ENCODE results near the gene EIF2AK3. TPM values are rescaled to one million over a fixed set of nuclear protein-coding genes. Genes with fewer than 3 reads are reported as not detected.
A peak's percentile ranks its signal among the peaks of the same experiment; 100 is the strongest.

EIF2AK3 gene
- total RNA-seq: 10 to 100 TPM; 17.0 to 29.8 TPM

DNA sequence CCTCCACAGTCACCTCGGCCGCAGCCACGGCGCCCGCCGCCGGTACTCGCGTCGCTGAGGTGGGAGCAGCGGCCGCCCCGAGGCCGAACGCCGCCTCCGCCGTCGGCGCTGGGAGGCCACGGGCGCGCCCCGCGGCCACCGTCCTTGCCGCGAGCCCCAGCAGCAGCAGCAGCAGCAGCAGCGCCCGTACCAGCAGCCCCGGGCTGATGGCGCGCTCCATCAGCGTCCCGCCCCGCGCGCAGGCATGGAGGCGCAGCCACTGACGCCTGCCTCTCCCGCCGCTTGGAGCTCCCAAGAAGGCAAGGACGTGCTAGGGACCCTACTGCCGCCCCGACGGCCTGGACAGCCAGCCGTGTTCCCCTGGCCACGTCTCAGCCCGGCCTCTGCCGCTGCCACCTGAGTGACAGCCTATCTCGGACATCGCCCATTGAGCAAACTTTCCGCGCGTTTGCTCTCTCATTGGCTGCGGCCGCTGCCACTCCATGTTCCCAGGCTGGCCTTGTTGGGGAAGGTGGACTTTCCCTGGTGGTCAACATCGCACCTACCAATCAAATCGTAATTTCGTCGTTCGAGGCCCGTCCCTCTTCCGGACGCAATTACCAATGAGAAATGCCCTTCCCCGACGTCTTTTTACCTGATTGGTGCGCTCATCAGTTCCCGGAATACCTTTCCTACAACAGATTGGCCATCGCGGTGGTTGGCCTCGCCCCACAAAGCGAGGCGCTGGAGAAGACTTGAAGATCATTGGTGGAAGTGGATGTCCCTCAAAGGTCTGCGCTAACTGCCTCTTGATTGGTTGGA is at the start of gene EIF2AK3:
Gene EIF2AK3 (minus strand): TSS at position 410 of the 801 bp plus-strand sequence. CDS start 190 bp downstream, at position 220.
- Mint-ChIP-seq H3K4me1 (peaks cover 22% of the 10 kb centered on the region), H3K9me3 (ENCODE audit: low read depth) (no peaks in the 10 kb centered on the region), H3K4me3 (no peak within 1 kb of the TSS), H3K27me3 (no peaks in the 10 kb centered on the region), H3K27ac (peak within 1 kb of the TSS; percentile 94), H3K36me3 (peaks cover 7% of the 10 kb centered on the region)
- ATAC-seq: peak; percentile 89
- CTCF ChIA-PET: interaction anchor here (1.0 to 2.4 kb wide), 7 partner anchors 24 to 65 kb away, joined by 3 to 12 read pairs (median 3); partner anchors contain the start of gene RPIA
- DNase-seq: peak; percentile 98

DNA sequence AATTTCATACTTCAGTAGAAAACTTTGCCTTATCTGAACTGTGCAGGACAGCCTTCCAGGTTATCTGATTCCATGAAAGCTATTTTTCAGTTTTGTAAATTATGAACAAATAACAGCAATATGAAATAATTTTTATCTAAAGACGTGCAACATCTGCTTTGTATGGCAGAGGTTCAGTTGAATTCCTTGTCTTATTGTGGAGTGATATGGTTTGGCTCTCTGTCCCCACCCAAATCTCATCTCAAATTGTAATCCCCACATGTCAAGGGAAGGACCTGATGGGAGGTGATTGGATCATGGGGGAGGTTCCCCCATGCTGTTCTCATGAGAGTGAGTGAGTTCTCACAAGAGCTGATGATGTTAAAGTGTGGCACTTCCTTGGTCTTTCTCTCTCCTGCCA is 46.1 kb upstream of the EIF2AK3 start:
- H3K27me3 Mint-ChIP-seq: peaks cover 10% of the 10 kb centered on the region
- ATAC-seq (no peak), DNase-seq (no peak)
- H3K9me3 Mint-ChIP-seq (ENCODE audit: low read depth): no peaks in the 10 kb centered on the region
- H3K36me3 Mint-ChIP-seq: peaks cover 2% of the 10 kb centered on the region
- no peak overlapping the region for H3K4me3 Mint-ChIP-seq
- CTCF ChIA-PET: interaction anchor here (1.0 to 3.5 kb wide), 9 partner anchors 9 to 117 kb away, joined by 3 to 42 read pairs (median 6); partner anchors contain the start of gene RPIA
- H3K4me1 Mint-ChIP-seq: peaks cover 4% of the 10 kb centered on the region
- no peak overlapping the region for H3K27ac Mint-ChIP-seq

DNA sequence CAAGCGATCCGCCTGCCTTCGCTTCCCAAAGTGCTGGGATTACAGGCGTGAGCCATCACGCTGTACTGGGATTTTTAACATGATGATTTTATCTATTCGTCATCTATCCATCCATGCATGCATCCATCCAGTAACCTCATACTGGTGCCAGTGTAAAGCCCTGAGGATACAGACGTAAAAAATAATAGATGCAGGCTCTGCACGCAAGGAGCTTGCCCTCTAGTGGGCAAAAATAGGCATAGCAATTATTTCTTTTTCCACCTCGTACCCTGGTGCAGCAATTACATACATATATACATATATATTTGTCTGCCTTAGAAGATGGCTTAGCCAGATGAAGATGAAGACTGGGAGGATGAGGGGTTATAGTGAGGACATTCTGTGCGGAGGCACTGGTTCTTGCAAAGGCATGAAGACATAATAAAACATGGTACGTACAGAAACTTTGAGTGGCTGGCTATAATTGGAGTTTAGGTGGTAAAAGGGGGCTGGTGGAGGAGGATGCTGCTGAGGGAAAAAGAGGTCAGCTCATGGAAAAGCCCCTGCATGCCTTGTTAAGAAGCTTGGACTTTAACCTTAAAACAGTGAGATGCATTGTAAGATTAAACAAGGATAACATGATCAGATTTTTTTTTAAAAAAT is 44.6 kb upstream of the EIF2AK3 start:
- H3K4me1 Mint-ChIP-seq: peaks cover 4% of the 10 kb centered on the region
- peak; percentile 69 for ATAC-seq
- H3K4me3 Mint-ChIP-seq: no peak overlapping the region
- H3K9me3 Mint-ChIP-seq (ENCODE audit: low read depth): no peaks in the 10 kb centered on the region
- peaks cover 10% of the 10 kb centered on the region for H3K27me3 Mint-ChIP-seq
- CTCF ChIA-PET: interaction anchor here (0.6 to 3.5 kb wide), 35 partner anchors 9 to 481 kb away, joined by 3 to 42 read pairs (median 5); partner anchors contain the start of genes EIF2AK3 and RPIA
- no peak overlapping the region for H3K27ac Mint-ChIP-seq
- DNase-seq: no peak
- H3K36me3 Mint-ChIP-seq: no peaks in the 10 kb centered on the region

DNA sequence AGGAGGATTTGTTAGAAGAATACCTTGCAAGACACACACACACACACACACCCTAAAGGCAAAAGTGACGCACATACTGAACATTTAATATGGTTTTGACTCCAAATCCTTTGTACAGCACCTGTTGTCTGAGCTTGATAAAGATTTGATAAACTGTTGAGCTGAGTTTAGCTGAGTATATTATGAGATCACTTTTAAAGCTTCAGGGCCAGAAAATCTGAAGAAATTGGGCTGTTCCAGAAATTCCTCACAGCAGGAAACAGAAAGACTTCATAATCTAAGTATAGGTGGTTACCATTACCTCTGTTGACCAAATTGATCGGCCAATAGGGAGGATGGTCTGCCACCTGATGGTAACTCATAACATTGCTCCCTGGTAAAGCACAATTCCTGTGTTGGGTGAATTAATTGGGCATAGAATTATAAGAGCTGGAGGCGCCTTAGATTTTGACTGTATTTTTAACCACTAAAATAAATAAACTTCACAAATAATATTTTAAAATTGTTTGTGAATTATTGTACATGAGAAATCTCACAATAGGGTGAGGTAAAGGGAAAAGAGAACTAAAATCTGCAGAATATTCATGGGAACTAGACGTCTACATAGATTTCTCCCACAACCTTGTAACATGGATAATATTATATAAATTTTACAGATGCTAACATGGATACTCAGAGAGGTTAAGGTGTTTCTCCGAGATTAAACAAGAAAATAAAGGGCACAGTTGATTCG is 42.4 kb upstream of the EIF2AK3 start:
- H3K4me3 Mint-ChIP-seq: no peak overlapping the region
- no peaks in the 10 kb centered on the region for H3K9me3 Mint-ChIP-seq (ENCODE audit: low read depth)
- DNase-seq (peak; percentile 65), ATAC-seq (peak; percentile 63)
- peaks cover 6% of the 10 kb centered on the region for H3K4me1 Mint-ChIP-seq
- no peak overlapping the region for H3K27ac Mint-ChIP-seq
- no peaks in the 10 kb centered on the region for H3K36me3 Mint-ChIP-seq
- peaks cover 5% of the 10 kb centered on the region for H3K27me3 Mint-ChIP-seq
- CTCF ChIA-PET: interaction anchor here (0.6 to 4.7 kb wide), 22 partner anchors 10 to 609 kb away, joined by 3 to 66 read pairs (median 4); partner anchors contain the start of gene RPIA

DNA sequence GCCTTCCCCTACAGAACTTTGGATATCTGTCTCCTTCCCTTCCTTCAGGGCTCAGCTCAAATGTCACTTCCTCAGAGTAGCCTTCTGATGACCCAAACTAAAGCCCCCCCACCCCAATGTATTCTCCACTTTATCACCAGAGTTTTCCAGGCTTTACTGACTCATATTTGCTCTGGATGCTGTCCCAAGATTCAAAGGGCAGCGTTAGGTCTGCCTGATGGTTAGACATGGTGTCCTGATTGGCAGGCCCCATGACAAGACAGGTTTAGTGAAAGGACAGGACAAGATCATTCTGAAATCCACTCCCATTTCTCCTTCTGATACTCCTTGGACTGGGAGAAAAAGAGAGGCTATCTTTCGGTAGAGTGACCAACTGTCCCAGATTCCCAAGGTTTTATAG is 41.6 kb upstream of the EIF2AK3 start:
- H3K9me3 Mint-ChIP-seq (ENCODE audit: low read depth): no peaks in the 10 kb centered on the region
- CTCF ChIA-PET: interaction anchor here (0.9 to 4.7 kb wide), 17 partner anchors 9 to 608 kb away, joined by 3 to 66 read pairs (median 4); partner anchors contain the start of gene RPIA
- no peak for DNase-seq
- H3K4me3 Mint-ChIP-seq: no peak overlapping the region
- peaks cover 6% of the 10 kb centered on the region for H3K4me1 Mint-ChIP-seq
- peaks cover 7% of the 10 kb centered on the region for H3K27me3 Mint-ChIP-seq
- ATAC-seq: no peak
- H3K27ac Mint-ChIP-seq: no peak overlapping the region
- no peaks in the 10 kb centered on the region for H3K36me3 Mint-ChIP-seq

DNA sequence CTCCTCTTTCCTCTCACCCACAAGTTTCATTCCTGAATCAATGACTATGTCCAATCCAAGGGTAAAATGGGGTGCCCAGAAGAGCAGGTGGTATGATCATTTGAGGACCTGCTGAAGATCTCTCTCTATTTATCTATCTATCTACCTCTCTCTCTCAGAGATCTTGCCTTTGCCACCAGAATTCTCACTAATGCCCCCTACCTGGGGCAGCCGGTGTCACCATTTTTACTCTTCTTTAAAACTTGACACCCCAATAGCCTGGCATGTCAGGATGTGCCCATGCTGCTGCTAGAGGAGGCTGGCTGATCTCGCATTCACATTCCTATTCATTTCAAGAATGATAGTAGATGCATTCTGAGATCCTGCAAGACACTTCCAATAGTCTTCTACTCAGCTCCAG is 40.0 kb upstream of the EIF2AK3 start:
- Mint-ChIP-seq H3K9me3 (ENCODE audit: low read depth) (no peaks in the 10 kb centered on the region), H3K27ac (no peak overlapping the region), H3K4me1 (peaks cover 6% of the 10 kb centered on the region), H3K36me3 (no peaks in the 10 kb centered on the region), H3K27me3 (peaks cover 7% of the 10 kb centered on the region), H3K4me3 (no peak overlapping the region)
- DNase-seq: no peak
- no peak for ATAC-seq
- CTCF ChIA-PET: interaction anchor here (1.0 to 4.7 kb wide), 8 partner anchors 8 to 76 kb away, joined by 3 to 66 read pairs (median 3); partner anchors contain the start of genes EIF2AK3 and RPIA

DNA sequence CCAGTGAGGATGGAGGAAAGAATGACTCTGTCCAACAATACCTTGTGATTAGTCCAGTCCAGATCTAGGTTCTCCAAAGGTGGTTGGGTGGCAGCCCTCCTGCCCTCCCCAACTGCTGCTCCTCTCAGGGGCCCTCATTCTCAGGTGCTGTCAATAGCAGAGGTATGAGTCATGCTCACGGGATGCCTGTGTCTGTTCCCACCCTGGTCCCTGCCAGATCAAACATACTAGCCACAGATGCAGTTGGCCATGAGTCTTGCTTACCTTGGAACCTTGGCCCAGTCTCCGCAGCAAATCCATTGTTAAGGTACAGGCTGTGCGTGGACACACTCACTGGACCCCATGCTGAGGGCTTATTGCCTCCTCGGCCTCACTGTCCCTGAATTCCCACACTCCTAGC is 39.3 kb upstream of the EIF2AK3 start:
- H3K4me1 Mint-ChIP-seq: peaks cover 6% of the 10 kb centered on the region
- H3K27ac Mint-ChIP-seq: no peak overlapping the region
- H3K9me3 Mint-ChIP-seq (ENCODE audit: low read depth): no peaks in the 10 kb centered on the region
- DNase-seq (no peak), ATAC-seq (peak; percentile 33)
- CTCF ChIA-PET: interaction anchor here (1.8 to 4.7 kb wide), 4 partner anchors 18 to 75 kb away, joined by 3 to 66 read pairs (median 9); partner anchors contain the start of genes EIF2AK3 and RPIA
- H3K36me3 Mint-ChIP-seq: no peaks in the 10 kb centered on the region
- no peak overlapping the region for H3K4me3 Mint-ChIP-seq
- H3K27me3 Mint-ChIP-seq: peaks cover 7% of the 10 kb centered on the region

DNA sequence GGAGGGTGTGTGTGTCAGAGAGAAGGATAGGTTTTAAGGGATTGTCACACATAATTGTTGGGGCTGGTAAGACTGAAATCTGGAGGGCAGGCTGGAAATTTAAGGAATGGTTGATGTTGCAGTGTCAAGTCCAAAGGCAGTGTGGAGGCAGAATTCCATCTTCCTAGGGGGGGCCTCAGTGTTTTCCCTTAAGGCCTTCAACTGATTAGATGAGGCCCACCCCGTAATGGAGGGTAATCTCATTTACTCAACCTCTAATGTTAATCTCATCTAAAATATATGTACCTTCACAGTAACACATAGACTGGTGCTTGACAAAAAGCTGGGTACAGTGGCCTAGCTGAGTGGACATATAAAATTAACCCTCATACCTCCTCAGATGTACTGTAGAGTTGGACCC is 33.4 kb upstream of the EIF2AK3 start:
- Mint-ChIP-seq H3K27ac (no peak overlapping the region), H3K9me3 (ENCODE audit: low read depth) (no peaks in the 10 kb centered on the region), H3K4me1 (no peaks in the 10 kb centered on the region), H3K4me3 (no peak overlapping the region), H3K27me3 (peaks cover 7% of the 10 kb centered on the region), H3K36me3 (no peaks in the 10 kb centered on the region)
- DNase-seq (no peak), ATAC-seq (no peak)
- CTCF ChIA-PET: interaction anchor here (1.1 to 1.7 kb wide), 2 partner anchors 9 to 70 kb away, joined by 3 to 4 read pairs; no protein-coding TSS in a partner anchor

DNA sequence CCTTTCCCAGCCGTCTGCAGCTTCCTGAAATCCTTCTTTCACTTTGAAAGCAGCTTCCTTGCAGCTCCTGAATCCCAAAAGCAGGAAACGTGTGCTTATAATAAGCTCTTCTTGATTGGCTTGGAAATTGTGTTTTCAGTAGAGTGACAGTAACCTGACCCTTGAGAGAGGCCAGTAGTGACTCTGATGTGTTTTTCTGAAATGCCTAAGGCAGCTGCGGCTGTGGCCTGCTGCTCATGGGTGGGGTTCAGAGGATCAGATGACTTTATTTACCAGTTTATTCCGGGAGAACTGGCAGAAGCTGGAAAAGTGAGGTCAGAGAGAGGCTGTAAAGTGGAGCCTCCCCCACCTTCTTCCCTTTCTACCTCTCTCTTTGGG is 32.3 kb upstream of the EIF2AK3 start:
- Mint-ChIP-seq H3K4me1 (no peaks in the 10 kb centered on the region), H3K27ac (no peak overlapping the region), H3K4me3 (no peak overlapping the region), H3K9me3 (ENCODE audit: low read depth) (no peaks in the 10 kb centered on the region), H3K36me3 (no peaks in the 10 kb centered on the region), H3K27me3 (peaks cover 7% of the 10 kb centered on the region)
- CTCF ChIA-PET: interaction anchor here (0.6 to 1.9 kb wide), 5 partner anchors 8 to 69 kb away, joined by 3 to 8 read pairs (median 4); no protein-coding TSS in a partner anchor
- ATAC-seq (no peak), DNase-seq (peak; percentile 1)

DNA sequence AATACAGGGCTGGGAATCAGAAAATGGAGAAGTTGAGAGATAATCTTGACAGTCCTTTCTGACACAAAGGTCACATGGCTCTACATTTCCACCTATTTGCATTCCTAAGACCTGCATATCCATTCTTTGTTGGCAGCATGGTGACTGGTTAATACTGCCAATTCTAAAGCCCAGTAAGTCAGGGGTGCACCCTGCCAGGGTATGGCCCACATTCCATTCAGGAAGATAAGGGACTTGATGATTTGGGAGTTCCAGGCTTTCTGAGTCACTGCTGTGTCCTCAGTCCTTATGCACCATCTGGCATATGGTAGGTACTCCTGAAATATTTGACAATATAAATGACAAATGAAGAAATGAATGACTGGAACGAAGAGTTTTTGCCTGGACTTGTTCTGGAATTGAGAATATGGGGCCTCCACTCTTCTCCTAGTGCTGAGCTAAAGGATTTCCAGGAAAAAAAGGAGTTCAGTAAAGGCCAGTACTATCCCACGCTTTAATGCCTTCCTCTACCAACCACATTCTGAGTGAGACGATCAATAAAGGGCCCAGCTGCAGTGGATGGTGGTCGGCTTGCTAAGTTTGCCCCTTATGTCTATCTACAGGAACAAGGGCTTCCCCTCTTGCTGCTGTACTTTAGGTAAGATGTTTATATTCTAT is 31.7 kb upstream of the EIF2AK3 start:
- H3K36me3 Mint-ChIP-seq: no peaks in the 10 kb centered on the region
- H3K9me3 Mint-ChIP-seq (ENCODE audit: low read depth): no peaks in the 10 kb centered on the region
- ATAC-seq (no peak), DNase-seq (peak; percentile 25)
- no peak overlapping the region for H3K4me3 Mint-ChIP-seq
- H3K27me3 Mint-ChIP-seq: peaks cover 6% of the 10 kb centered on the region
- no peaks in the 10 kb centered on the region for H3K4me1 Mint-ChIP-seq
- CTCF ChIA-PET: interaction anchor here (0.6 to 1.9 kb wide), 5 partner anchors 9 to 72 kb away, joined by 3 to 8 read pairs (median 4); no protein-coding TSS in a partner anchor
- H3K27ac Mint-ChIP-seq: no peak overlapping the region

DNA sequence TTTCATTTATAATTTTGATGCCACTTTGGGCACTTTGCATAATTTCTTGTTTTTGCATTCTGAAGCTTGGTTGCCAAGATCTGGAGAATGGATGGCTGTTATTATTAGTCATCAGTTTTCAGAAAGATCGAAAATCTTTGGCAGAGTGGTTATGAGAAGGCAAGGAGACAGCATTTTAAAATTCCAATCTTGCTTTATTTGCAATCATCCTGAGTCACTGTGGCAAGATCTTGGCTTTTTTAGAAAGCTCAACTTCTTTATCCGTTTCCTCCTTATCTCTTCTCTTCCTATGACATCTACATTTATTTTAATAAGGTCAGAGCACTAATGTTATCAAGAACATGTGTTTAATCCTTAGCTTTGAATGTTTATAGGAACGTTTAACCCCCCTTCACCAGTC is 31.1 kb upstream of the EIF2AK3 start:
- DNase-seq (no peak), ATAC-seq (no peak)
- Mint-ChIP-seq H3K27ac (no peak overlapping the region), H3K9me3 (ENCODE audit: low read depth) (no peaks in the 10 kb centered on the region), H3K4me1 (no peaks in the 10 kb centered on the region), H3K4me3 (no peak overlapping the region), H3K36me3 (no peaks in the 10 kb centered on the region), H3K27me3 (peaks cover 2% of the 10 kb centered on the region)
- CTCF ChIA-PET: interaction anchor here (0.6 to 1.9 kb wide), 5 partner anchors 13 to 72 kb away, joined by 3 to 8 read pairs (median 5); no protein-coding TSS in a partner anchor

DNA sequence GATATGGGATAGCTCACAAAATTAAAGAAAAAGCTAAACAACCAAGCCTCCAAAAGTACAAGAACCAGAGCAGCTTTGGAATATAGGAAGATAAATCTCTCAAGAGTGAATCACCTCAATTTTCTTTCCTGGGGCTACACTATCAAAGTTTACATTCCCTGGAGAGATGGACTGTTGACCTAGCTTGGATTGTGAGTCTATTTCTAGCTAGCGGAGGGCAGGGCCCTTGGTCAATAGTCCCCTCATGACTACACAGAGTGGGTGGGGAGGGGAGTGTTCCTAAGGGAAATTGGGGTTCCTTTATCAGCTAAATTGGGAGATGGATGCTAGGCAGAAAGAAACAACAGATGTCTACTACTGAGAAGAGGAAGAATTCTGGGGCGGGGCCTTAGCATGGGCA is 29.9 kb upstream of the EIF2AK3 start:
- H3K4me1 Mint-ChIP-seq: no peaks in the 10 kb centered on the region
- H3K4me3 Mint-ChIP-seq: no peak overlapping the region
- H3K36me3 Mint-ChIP-seq: no peaks in the 10 kb centered on the region

More for the DNA sequence above, 29.9 kb upstream of the EIF2AK3 start:
- no peaks in the 10 kb centered on the region for H3K9me3 Mint-ChIP-seq (ENCODE audit: low read depth)
- ATAC-seq (no peak), DNase-seq (no peak)
- no peak overlapping the region for H3K27ac Mint-ChIP-seq
- H3K27me3 Mint-ChIP-seq: no peaks in the 10 kb centered on the region
- CTCF ChIA-PET: interaction anchor here (1.7 to 1.8 kb wide), 2 partner anchors 12 to 15 kb away, joined by 5 to 7 read pairs; no protein-coding TSS in a partner anchor
